Keratinocyte (primary cell): ENCODE results near the gene HPS3. TPM values are rescaled to one million over a fixed set of nuclear protein-coding genes. Genes with fewer than 3 reads are reported as not detected.

Experiments
- DNase-seq: peaks from one replicate; pipeline ENCODE4 v3.0.0-alpha.2; 2011; ENCODE audit warnings: low read depth, missing footprints, low spot score
- FAIRE-seq: peaks from 2 replicates; lab custom pipeline; 2011; peaks lifted over from hg19 to GRCh38; lab: Jason Lieb, UNC
- H2AFZ ChIP-seq: 2 replicates; pipeline ENCODE4 v1.6.0; 2012; ENCODE audit warnings: low read length, control low read depth, inconsistent platforms; ENCODE audit not compliant: control insufficient read depth
- H3K27ac ChIP-seq: 2 replicates; pipeline ENCODE4 v1.5.1; 2011; ENCODE audit warnings: low read length; ENCODE audit not compliant: control insufficient read depth, insufficient read depth
- H3K27me3 ChIP-seq: 3 replicates; pipeline ENCODE4 v1.6.0; 2011; ENCODE audit warnings: low read length; ENCODE audit not compliant: control insufficient read depth, insufficient read depth; ENCODE audit errors: extremely low read depth
- H3K36me3 ChIP-seq, 2 experiments: 2 replicates in 1 of 2; 3 replicates in 1 of 2; pipeline ENCODE4 v1.5.1; 2011; ENCODE audit warnings: low read length in 2 of 2, mild to moderate bottlenecking in 1 of 2; ENCODE audit not compliant: control insufficient read depth in 2 of 2, insufficient read depth in 2 of 2; ENCODE audit errors: extremely low read depth in 1 of 2
- H3K4me1 ChIP-seq: 3 replicates; pipeline ENCODE4 v1.5.1; 2011; ENCODE audit warnings: low read length; ENCODE audit not compliant: control insufficient read depth, insufficient read depth; ENCODE audit errors: extremely low read depth
- H3K4me2 ChIP-seq: 3 replicates; pipeline ENCODE4 v1.6.0; 2011; ENCODE audit warnings: low read depth, low read length; ENCODE audit not compliant: control insufficient read depth, insufficient read depth; ENCODE audit errors: extremely low read depth
- H3K4me3 ChIP-seq, 3 experiments: fragments of 200-600 bp in 1 of 3; sonication (generic) in 1 of 3; 2 replicates in 2 of 3; 3 replicates in 1 of 3; pipeline ENCODE4 v1.5.1; 2011 to 2016; ENCODE audit warnings: low read length in 3 of 3, mild to moderate bottlenecking in 3 of 3, control low read depth in 2 of 3, inconsistent platforms in 1 of 3, low read depth in 1 of 3, mixed read lengths in 1 of 3, mixed run types in 1 of 3, moderate library complexity in 1 of 3; ENCODE audit not compliant: control insufficient read depth in 2 of 3, insufficient read depth in 2 of 3; ENCODE audit errors: extremely low read depth in 1 of 3
- H3K79me2 ChIP-seq: 2 replicates; pipeline ENCODE4 v1.6.0; 2012; ENCODE audit warnings: low read length; ENCODE audit not compliant: control insufficient read depth, insufficient read depth
- H3K9ac ChIP-seq: 3 replicates; pipeline ENCODE4 v1.6.0; 2011; ENCODE audit warnings: low read length; ENCODE audit not compliant: control insufficient read depth, insufficient read depth; ENCODE audit errors: extremely low read depth
- H3K9me1 ChIP-seq: 3 replicates; pipeline ENCODE4 v1.6.0; 2011; ENCODE audit warnings: low read length; ENCODE audit not compliant: control insufficient read depth, insufficient read depth; ENCODE audit errors: extremely low read depth
- H3K9me3 ChIP-seq: 2 replicates; pipeline ENCODE4 v1.5.1; 2012; ENCODE audit warnings: low read depth, low read length; ENCODE audit not compliant: control insufficient read depth
- H4K20me1 ChIP-seq: 3 replicates; pipeline ENCODE4 v1.6.0; 2011; ENCODE audit warnings: low read length; ENCODE audit not compliant: control insufficient read depth, insufficient read depth; ENCODE audit errors: extremely low read depth
- CTCF ChIP-seq, 3 experiments: IDR thresholded peaks in 1 of 3; conservative IDR thresholded peaks in 1 of 3; optimal IDR thresholded peaks in 1 of 3; 2 replicates in 2 of 3; 3 replicates in 1 of 3; pipeline versions ENCODE3 to v1.5.1; 2011; ENCODE audit warnings: low read length in 3 of 3, mild to moderate bottlenecking in 3 of 3, moderate library complexity in 2 of 3, control low read depth in 1 of 3, inconsistent platforms in 1 of 3; ENCODE audit not compliant: insufficient read depth in 2 of 3; ENCODE audit errors: extremely low read depth in 1 of 3
- EZH2 ChIP-seq: IDR thresholded peaks from one replicate; pipeline ENCODE4 v1.6.1; 2012; ENCODE audit warnings: inconsistent platforms, mild to moderate bottlenecking, low read length, moderate library complexity
- dilution Hi-C: fragments of 300-500 bp; cut with MboI; formaldehyde crosslinking; loops from one replicate; pipeline ENCODE4 v1.7.0; 2020; ENCODE audit warnings: low sequenced_read_pairs; ENCODE audit not compliant: extremely low pct_ligation_motif_present
- polyA plus RNA-seq, 5 experiments: library from polyadenylated mRNA; depleted of rRNA in 3 of 5; stranded (reverse) in 3 of 5; stranded (forward) in 1 of 5; unstranded in 1 of 5; fragments of >200 nt; gene quantifications; 1 replicate in 1 of 5; 2 replicates in 3 of 5; 3 replicates in 1 of 5; pipeline versions ENCODE4 v1.2.1 to v1.2.3, GENCODE V29; 2011 to 2012; ENCODE audit warnings: missing spikeins in 2 of 5, low read depth in 1 of 5, low replicate concordance in 1 of 5

The HPS3 gene
- polyA plus RNA-seq, 1 donor (not counting 4 experiments of a cell fraction or from before 2014, with no cell fraction given), result 12.9 TPM

- Histone ChIP-seq H3K4me1 (no peaks in the 10 kb centered on the region), H2AFZ (no peak overlapping the region), H3K4me3 (no peak overlapping the region), H3K79me2 (no peaks in the 10 kb centered on the region), H3K9me3 (no peaks in the 10 kb centered on the region), H3K27me3 (no peaks in the 10 kb centered on the region), H3K27ac (no peak overlapping the region), H3K4me2 (no peak overlapping the region), H3K36me3 (no peaks in the 10 kb centered on the region), H3K9me1 (no peaks in the 10 kb centered on the region), H3K9ac (no peak overlapping the region), H4K20me1 (no peaks in the 10 kb centered on the region)
- FAIRE-seq, result no peak
- dilution Hi-C loops, result no loop called here
- TF ChIP-seq CTCF (optimal IDR thresholded peaks at IDR 0.05 in 1 of 3, IDR thresholded peaks at IDR 0.05 in 1 of 3, conservative IDR thresholded peaks at IDR 0.05 in 1 of 3; ENCODE audit: extremely low read depth in 1 of 3, insufficient read depth in 2 of 3, low read length in 3 of 3), result no peak
- no peak for TF ChIP-seq EZH2
- DNase-seq, result no peak
Measured at GRCh38 chr3:149207475-149207874, 78.0 kb downstream of the HPS3 start.

GRCh38 chr3:149209431-149209830 is 80.0 kb downstream of the HPS3 start:
- Histone ChIP-seq H3K4me2 (no peak overlapping the region), H3K79me2 (no peaks in the 10 kb centered on the region), H3K4me1 (no peaks in the 10 kb centered on the region), H4K20me1 (no peaks in the 10 kb centered on the region), H3K27ac (no peak overlapping the region), H3K36me3 (no peaks in the 10 kb centered on the region), H3K27me3 (no peaks in the 10 kb centered on the region), H3K4me3 (no peak overlapping the region), H3K9me1 (no peaks in the 10 kb centered on the region), H3K9me3 (no peaks in the 10 kb centered on the region), H3K9ac (no peak overlapping the region), H2AFZ (peak overlapping the region; percentile 15)
- DNase-seq (no peak), FAIRE-seq (no peak)
- TF ChIP-seq EZH2 (no peak), CTCF (optimal IDR thresholded peaks at IDR 0.05 in 1 of 3, IDR thresholded peaks at IDR 0.05 in 1 of 3, conservative IDR thresholded peaks at IDR 0.05 in 1 of 3; ENCODE audit: extremely low read depth in 1 of 3, insufficient read depth in 2 of 3, low read length in 3 of 3) (no peak)
- dilution Hi-C loops, result no loop called here
